ENCODE measurements around the gene TPP2.

The TPP2 gene

GRCh38 chr13:102582256-102582655 lies 14.5 kb upstream of the TPP2 start:
- Histone ChIP-seq H3K27me3 (replicated peaks; ENCODE audit: insufficient read depth, low read length) (no peaks in the 10 kb centered on the region), H3F3A (ENCODE audit: insufficient read depth, low read length) (0 out of 2 replicates have a peak, but pooled peaks cover 2% of the 10 kb centered on the region), H3K4me2 (ENCODE audit: low read depth, low read length) (no peak overlapping the region), H3K27ac (ENCODE audit: low read length) (no peak overlapping the region), H3K4me1 (ENCODE audit: low read length) (peaks cover 12% of the 10 kb centered on the region), H3K9me2 (replicated peaks; ENCODE audit: insufficient read depth, low read length) (no peaks in the 10 kb centered on the region), H3K9ac (ENCODE audit: low read length) (no peak overlapping the region), H3K79me2 (ENCODE audit: low read length) (no peaks in the 10 kb centered on the region), H2AFZ (ENCODE audit: low read length) (no peak overlapping the region), H4K20me1 (ENCODE audit: insufficient read depth, low read length) (no peaks in the 10 kb centered on the region), H3K36me3 (replicated peaks; ENCODE audit: insufficient read depth, low read length) (no peaks in the 10 kb centered on the region), H3K9me3 (replicated peaks; ENCODE audit: insufficient read depth, low read length) (no peaks in the 10 kb centered on the region), H3K4me3 (ENCODE audit: low read length) (no peak overlapping the region)
- DNase-seq = no peak
- TF ChIP-seq EZH2phosphoT487 (IDR thresholded peaks at IDR 0.05; ENCODE audit: low read length) (no peak), EZH2 (optimal IDR thresholded peaks at IDR 0.05; ENCODE audit: low read depth, low read length) (no peak)
- TF ChIP-seq, protein P1, sequence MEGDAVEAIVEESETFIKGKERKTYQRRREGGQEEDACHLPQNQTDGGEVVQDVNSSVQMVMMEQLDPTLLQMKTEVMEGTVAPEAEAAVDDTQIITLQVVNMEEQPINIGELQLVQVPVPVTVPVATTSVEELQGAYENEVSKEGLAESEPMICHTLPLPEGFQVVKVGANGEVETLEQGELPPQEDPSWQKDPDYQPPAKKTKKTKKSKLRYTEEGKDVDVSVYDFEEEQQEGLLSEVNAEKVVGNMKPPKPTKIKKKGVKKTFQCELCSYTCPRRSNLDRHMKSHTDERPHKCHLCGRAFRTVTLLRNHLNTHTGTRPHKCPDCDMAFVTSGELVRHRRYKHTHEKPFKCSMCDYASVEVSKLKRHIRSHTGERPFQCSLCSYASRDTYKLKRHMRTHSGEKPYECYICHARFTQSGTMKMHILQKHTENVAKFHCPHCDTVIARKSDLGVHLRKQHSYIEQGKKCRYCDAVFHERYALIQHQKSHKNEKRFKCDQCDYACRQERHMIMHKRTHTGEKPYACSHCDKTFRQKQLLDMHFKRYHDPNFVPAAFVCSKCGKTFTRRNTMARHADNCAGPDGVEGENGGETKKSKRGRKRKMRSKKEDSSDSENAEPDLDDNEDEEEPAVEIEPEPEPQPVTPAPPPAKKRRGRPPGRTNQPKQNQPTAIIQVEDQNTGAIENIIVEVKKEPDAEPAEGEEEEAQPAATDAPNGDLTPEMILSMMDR (IDR thresholded peaks at IDR 0.05; ENCODE audit: low read length) = no peak

DNA sequence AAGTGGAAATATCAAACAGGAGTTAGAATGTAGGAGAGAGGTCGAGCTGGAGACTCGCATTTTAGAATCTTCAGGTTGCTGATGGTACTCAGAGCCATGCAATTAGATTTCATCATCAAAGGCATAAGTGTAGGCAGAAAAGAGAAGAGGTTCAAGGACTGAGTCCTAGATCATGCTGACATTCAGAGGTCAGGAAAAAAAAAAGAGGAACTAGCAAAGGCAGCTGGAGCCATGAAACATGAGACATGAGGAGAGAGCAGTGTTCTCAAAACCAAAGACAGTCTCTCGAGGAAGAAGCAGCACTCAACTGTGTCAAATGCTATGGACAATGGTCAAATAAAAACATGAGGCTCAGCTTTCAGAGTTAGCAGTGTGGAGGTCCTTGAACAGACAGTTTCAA lies 12.4 kb upstream of the TPP2 start:
- no peaks in the 10 kb centered on the region for H3K36me3 ChIP-seq (replicated peaks; ENCODE audit: insufficient read depth, low read length)
- 0 out of 2 replicates have a peak, but pooled peaks cover 2% of the 10 kb centered on the region for H3F3A ChIP-seq (ENCODE audit: insufficient read depth, low read length)
- H3K4me1 ChIP-seq (ENCODE audit: low read length) = peaks cover 12% of the 10 kb centered on the region
- H3K79me2 ChIP-seq (ENCODE audit: low read length) = no peaks in the 10 kb centered on the region
- peak overlapping the region; percentile 46 for H2AFZ ChIP-seq (ENCODE audit: low read length)
- H3K4me3 ChIP-seq (ENCODE audit: low read length) = no peak overlapping the region
- TF ChIP-seq EZH2 (optimal IDR thresholded peaks at IDR 0.05; ENCODE audit: low read depth, low read length) = no peak
- TF ChIP-seq, protein P1 (IDR thresholded peaks at IDR 0.05; ENCODE audit: low read length) = no peak
- no peak for TF ChIP-seq EZH2phosphoT487 (IDR thresholded peaks at IDR 0.05; ENCODE audit: low read length)
- no peak for DNase-seq
- no peaks in the 10 kb centered on the region for H3K27me3 ChIP-seq (replicated peaks; ENCODE audit: insufficient read depth, low read length)
- no peak overlapping the region for H3K9ac ChIP-seq (ENCODE audit: low read length)
- peak overlapping the region; percentile 23; the same call in 1 of the 2 replicates for H3K27ac ChIP-seq (ENCODE audit: low read length)
- H3K9me2 ChIP-seq (replicated peaks; ENCODE audit: insufficient read depth, low read length) = no peaks in the 10 kb centered on the region
- peak overlapping the region; percentile 16; the same call in 1 of the 2 replicates for H3K4me2 ChIP-seq (ENCODE audit: low read depth, low read length)
- H3K9me3 ChIP-seq (replicated peaks; ENCODE audit: insufficient read depth, low read length) = no peaks in the 10 kb centered on the region
- H4K20me1 ChIP-seq (ENCODE audit: insufficient read depth, low read length) = no peaks in the 10 kb centered on the region

- H3K27ac ChIP-seq (ENCODE audit: low read length) = no peak overlapping the region
- no peak overlapping the region for H2AFZ ChIP-seq (ENCODE audit: low read length)
- H3K27me3 ChIP-seq (replicated peaks; ENCODE audit: insufficient read depth, low read length) = no peaks in the 10 kb centered on the region
- TF ChIP-seq, protein P1 (IDR thresholded peaks at IDR 0.05; ENCODE audit: low read length) = no peak
- no peak for TF ChIP-seq EZH2phosphoT487 (IDR thresholded peaks at IDR 0.05; ENCODE audit: low read length)
- no peak for TF ChIP-seq EZH2 (optimal IDR thresholded peaks at IDR 0.05; ENCODE audit: low read depth, low read length)
- no peak overlapping the region for H3K4me3 ChIP-seq (ENCODE audit: low read length)
- no peaks in the 10 kb centered on the region for H4K20me1 ChIP-seq (ENCODE audit: insufficient read depth, low read length)
- H3K9me3 ChIP-seq (replicated peaks; ENCODE audit: insufficient read depth, low read length) = no peaks in the 10 kb centered on the region
- no peak overlapping the region for H3K9ac ChIP-seq (ENCODE audit: low read length)
- no peak for DNase-seq
- no peaks in the 10 kb centered on the region for H3K36me3 ChIP-seq (replicated peaks; ENCODE audit: insufficient read depth, low read length)
- no peaks in the 10 kb centered on the region for H3K9me2 ChIP-seq (replicated peaks; ENCODE audit: insufficient read depth, low read length)
- H3F3A ChIP-seq (ENCODE audit: insufficient read depth, low read length) = peaks cover 5% of the 10 kb centered on the region
- no peak overlapping the region for H3K4me2 ChIP-seq (ENCODE audit: low read depth, low read length)
- peaks cover 25% of the 10 kb centered on the region for H3K4me1 ChIP-seq (ENCODE audit: low read length)
- no peaks in the 10 kb centered on the region for H3K79me2 ChIP-seq (ENCODE audit: low read length)
Measured at GRCh38 chr13:102586615-102587014, 10.2 kb upstream of the TPP2 start.
